Measurements from ENCODE around the gene MOB1A. TPM values are rescaled to one million over a fixed set of nuclear protein-coding genes. Genes with fewer than 3 reads are reported as not detected.
"Not testable (repeated sequence)": the region's sequence is repeated elsewhere in the genome, so short reads cannot be mapped to it uniquely, and the experiment has no call there.

MOB1A gene
- total RNA-seq, 1 donor: 155 TPM

- H3K4me3 ChIP-seq (ENCODE audit: low read depth, low read length): no peak overlapping the region
- TF ChIP-seq CTCF (IDR thresholded peaks at IDR 0.05; ENCODE audit: insufficient read depth, low read depth, low read length): no peak
- no peak for DNase-seq (ENCODE audit: low read depth)
These were observed 43.1 kb upstream of the MOB1A start for GRCh38 chr2:74221604-74222299.

GRCh38 chr2:74221091-74221490 is 42.4 kb upstream of the MOB1A start:
- TF ChIP-seq CTCF (IDR thresholded peaks at IDR 0.05; ENCODE audit: insufficient read depth, low read depth, low read length): no peak
- no peak for DNase-seq (ENCODE audit: low read depth)
- no peak overlapping the region for H3K4me3 ChIP-seq (ENCODE audit: low read depth, low read length)

GRCh38 chr2:74219846-74220486 is 41.3 kb upstream of the MOB1A start:
- no peak overlapping the region for H3K4me3 ChIP-seq (ENCODE audit: low read depth, low read length)
- no peak for DNase-seq (ENCODE audit: low read depth)
- TF ChIP-seq CTCF (IDR thresholded peaks at IDR 0.05; ENCODE audit: insufficient read depth, low read depth, low read length): no peak

- DNase-seq (ENCODE audit: low read depth): no peak
- no peak for TF ChIP-seq CTCF (IDR thresholded peaks at IDR 0.05; ENCODE audit: insufficient read depth, low read depth, low read length)
- H3K4me3 ChIP-seq (ENCODE audit: low read depth, low read length): no peak overlapping the region
These were observed 38.0 kb upstream of the MOB1A start for GRCh38 chr2:74216642-74217041.

GRCh38 chr2:74215771-74216170 is 37.1 kb upstream of the MOB1A start:
- DNase-seq (ENCODE audit: low read depth); H3K4me3 ChIP-seq (ENCODE audit: low read depth, low read length): not testable (repeated sequence)

- DNase-seq (ENCODE audit: low read depth): no peak
- no peak for TF ChIP-seq CTCF (IDR thresholded peaks at IDR 0.05; ENCODE audit: insufficient read depth, low read depth, low read length)
These were observed 34.2 kb upstream of the MOB1A start for GRCh38 chr2:74212702-74213410.

GRCh38 chr2:74206180-74206688 is 27.6 kb upstream of the MOB1A start:
- peak; percentile 95 for DNase-seq (ENCODE audit: low read depth)
- no peak for TF ChIP-seq CTCF (IDR thresholded peaks at IDR 0.05; ENCODE audit: insufficient read depth, low read depth, low read length)
- no peak overlapping the region for H3K4me3 ChIP-seq (ENCODE audit: low read depth, low read length)

More at GRCh38 chr2:74212702-74213410, 34.2 kb upstream of the MOB1A start:
- H3K4me3 ChIP-seq (ENCODE audit: low read depth, low read length): no peak overlapping the region

Measured in fibroblast of villous mesenchyme (primary cell).